Activated T-cell treated with anti-CD3 and anti-CD28 coated beads, Interleukin-2, amount 50 U/mL, for 4 hours (primary cell): ENCODE measurements around the gene RCOR1. TPM values are rescaled to one million over a fixed set of nuclear protein-coding genes. Genes with fewer than 3 reads are reported as not detected.
"Not testable (repeated sequence)": the region's sequence is repeated elsewhere in the genome, so short reads cannot be mapped to it uniquely, and the experiment has no call there.

Experiments used
- ATAC-seq, 2 donors: fragments of 200-7000 bp; cut with Tn5 transposase; one replicate each; pipeline ENCODE4 v1.10.0; 2021
- DNase-seq: peaks from one replicate; pipeline ENCODE4 v3.0.0-alpha.2; 2020
- H3K27me3 Mint-ChIP-seq: one replicate; pipeline ENCODE4 v1.8.0; 2021; ENCODE audit warnings: low read depth, mixed read lengths
- H3K36me3 Mint-ChIP-seq: one replicate; pipeline ENCODE4 v1.8.0; 2022; ENCODE audit warnings: mixed read lengths; ENCODE audit not compliant: insufficient read depth
- H3K4me1 Mint-ChIP-seq: one replicate; pipeline ENCODE4 v1.8.0; 2021; ENCODE audit warnings: low read depth, mixed read lengths
- H3K4me3 Mint-ChIP-seq: one replicate; pipeline ENCODE4 v1.8.0; 2021; ENCODE audit warnings: mild to moderate bottlenecking, moderate library complexity, mixed read lengths
- H3K9me3 Mint-ChIP-seq: one replicate; pipeline ENCODE4 v1.8.0; 2021; ENCODE audit warnings: mixed read lengths
- total RNA-seq, 3 donors: library from RNA; stranded (reverse); gene quantifications; one replicate each; pipeline ENCODE4 v1.2.1, GENCODE V29; 2021

The RCOR1 gene
- total RNA-seq, 3 donors from 2014 or later, result 12.5 to 14.7 (median 13.9) TPM

- no peaks in the 10 kb centered on the region for H3K27me3 Mint-ChIP-seq
- H3K9me3 Mint-ChIP-seq, result no peaks in the 10 kb centered on the region
- H3K4me1 Mint-ChIP-seq, result peaks cover 37% of the 10 kb centered on the region
- DNase-seq, result no peak
- peak overlapping the region; percentile 33 for H3K4me3 Mint-ChIP-seq
- peaks cover 7% of the 10 kb centered on the region for H3K36me3 Mint-ChIP-seq
- ATAC-seq, result no peak
These were observed 29.9 kb downstream of the RCOR1 start for GRCh38 chr14:102622262-102622885.

- H3K9me3 Mint-ChIP-seq, result no peaks in the 10 kb centered on the region
- DNase-seq (no peak), ATAC-seq (no peak)
- peaks cover 41% of the 10 kb centered on the region for H3K4me1 Mint-ChIP-seq
- H3K36me3 Mint-ChIP-seq, result peaks cover 6% of the 10 kb centered on the region
- no peak overlapping the region for H3K4me3 Mint-ChIP-seq
- H3K27me3 Mint-ChIP-seq, result no peaks in the 10 kb centered on the region
These were observed 32.2 kb downstream of the RCOR1 start for GRCh38 chr14:102624666-102625065.

- H3K4me1 Mint-ChIP-seq, result peaks cover 39% of the 10 kb centered on the region
- no peak overlapping the region for H3K4me3 Mint-ChIP-seq
- ATAC-seq (peak in 1 of 2 donors; percentile 38), DNase-seq (no peak)
- H3K27me3 Mint-ChIP-seq, result no peaks in the 10 kb centered on the region
- H3K36me3 Mint-ChIP-seq, result peaks cover 5% of the 10 kb centered on the region
- H3K9me3 Mint-ChIP-seq, result no peaks in the 10 kb centered on the region
These were observed 33.3 kb downstream of the RCOR1 start for GRCh38 chr14:102625564-102626296.

DNA sequence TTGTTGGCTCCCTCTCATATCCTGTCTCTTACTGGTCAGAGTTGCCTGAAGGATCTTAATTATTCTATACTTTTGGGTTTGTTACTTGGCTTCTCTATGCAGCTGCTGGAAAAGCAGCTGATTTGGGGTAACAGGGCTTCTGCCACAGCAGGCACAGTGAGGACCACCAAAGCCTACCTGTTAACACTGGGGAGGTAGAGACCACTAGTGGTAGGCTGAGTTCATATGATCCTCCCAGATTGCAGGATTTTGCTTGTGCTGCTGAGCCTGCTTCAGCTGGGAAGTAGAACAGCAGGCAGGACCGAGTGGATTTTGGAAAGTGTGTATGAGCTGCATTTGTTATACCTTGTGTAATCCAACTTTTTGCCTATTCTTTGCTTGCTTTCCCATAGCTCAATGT is 34.1 kb downstream of the RCOR1 start:
- H3K27me3 Mint-ChIP-seq, result no peaks in the 10 kb centered on the region
- H3K4me3 Mint-ChIP-seq, result no peak overlapping the region
- H3K4me1 Mint-ChIP-seq, result peaks cover 39% of the 10 kb centered on the region
- peaks cover 3% of the 10 kb centered on the region for H3K36me3 Mint-ChIP-seq
- ATAC-seq (no peak), DNase-seq (no peak)
- no peaks in the 10 kb centered on the region for H3K9me3 Mint-ChIP-seq

DNA sequence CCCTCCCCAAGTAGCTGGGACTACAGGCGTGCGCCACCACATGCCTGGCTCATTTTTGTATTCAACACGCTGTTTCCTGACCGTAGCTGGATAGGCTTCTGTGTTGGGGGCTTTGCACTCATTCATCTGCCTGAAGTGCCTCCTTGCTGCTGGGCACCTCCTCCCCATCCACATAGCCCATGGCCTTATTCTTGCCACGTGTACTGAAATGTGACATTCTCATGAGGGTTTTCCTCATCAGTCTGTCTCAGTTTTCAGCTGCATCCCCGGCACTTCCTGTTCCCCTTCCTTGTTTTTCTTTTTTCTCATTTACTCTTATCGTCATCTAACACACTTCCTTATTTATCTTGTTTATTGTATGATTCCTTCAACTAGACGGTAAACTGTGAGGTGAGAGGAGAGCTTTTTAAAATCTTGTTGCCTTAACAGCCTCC is 36.6 kb downstream of the RCOR1 start:
- H3K27me3 Mint-ChIP-seq, result no peaks in the 10 kb centered on the region
- H3K4me1 Mint-ChIP-seq, result peaks cover 31% of the 10 kb centered on the region

DNA sequence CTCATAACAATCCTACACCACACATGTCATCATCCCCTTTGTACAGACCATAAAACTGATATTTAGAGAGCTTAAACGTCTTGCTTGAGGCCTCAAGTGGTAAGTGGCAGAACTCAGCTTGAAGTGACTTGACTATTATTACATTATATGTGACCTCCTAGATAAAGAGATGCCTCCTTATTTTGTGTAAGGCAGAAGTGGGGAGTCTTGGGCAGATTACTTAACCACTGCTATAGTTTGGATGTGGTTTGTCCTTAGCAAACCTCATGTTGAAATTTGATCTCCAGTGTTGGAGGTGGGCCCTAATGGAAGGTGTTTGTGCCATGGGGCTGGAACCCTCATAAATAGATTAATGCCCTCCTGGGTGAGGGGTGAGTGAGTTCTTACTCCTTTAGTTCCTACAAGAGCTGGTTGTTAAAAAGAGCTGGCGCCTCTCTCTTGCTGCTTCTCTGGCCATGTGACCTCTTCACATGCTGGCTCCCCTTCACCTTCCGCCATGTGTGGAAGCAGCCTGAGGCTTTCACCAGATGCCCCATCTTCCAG is 37.4 kb downstream of the RCOR1 start:
- H3K9me3 Mint-ChIP-seq, result no peaks in the 10 kb centered on the region
- H3K4me1 Mint-ChIP-seq, result peaks cover 34% of the 10 kb centered on the region
- ATAC-seq (no peak), DNase-seq (no peak)
- H3K27me3 Mint-ChIP-seq, result no peaks in the 10 kb centered on the region
- no peak overlapping the region for H3K4me3 Mint-ChIP-seq
- H3K36me3 Mint-ChIP-seq, result peaks cover 3% of the 10 kb centered on the region

More for the DNA sequence above, 36.6 kb downstream of the RCOR1 start:
- Mint-ChIP-seq H3K4me3 (no peak overlapping the region), H3K9me3 (no peaks in the 10 kb centered on the region), H3K36me3 (peaks cover 3% of the 10 kb centered on the region)
- no peak for ATAC-seq
- DNase-seq, result no peak

GRCh38 chr14:102630405-102630804 is 38.0 kb downstream of the RCOR1 start:
- ATAC-seq (no peak), DNase-seq (no peak)
- Mint-ChIP-seq H3K4me3 (no peak overlapping the region), H3K36me3 (peaks cover 3% of the 10 kb centered on the region), H3K4me1 (peaks cover 34% of the 10 kb centered on the region), H3K27me3 (no peaks in the 10 kb centered on the region), H3K9me3 (no peaks in the 10 kb centered on the region)

GRCh38 chr14:102630881-102631280 is 38.4 kb downstream of the RCOR1 start:
- no peaks in the 10 kb centered on the region for H3K9me3 Mint-ChIP-seq
- ATAC-seq (no peak), DNase-seq (no peak)
- peaks cover 30% of the 10 kb centered on the region for H3K4me1 Mint-ChIP-seq
- no peaks in the 10 kb centered on the region for H3K27me3 Mint-ChIP-seq
- H3K36me3 Mint-ChIP-seq, result peaks cover 3% of the 10 kb centered on the region
- no peak overlapping the region for H3K4me3 Mint-ChIP-seq

- peaks cover 2% of the 10 kb centered on the region for H3K36me3 Mint-ChIP-seq
- H3K27me3 Mint-ChIP-seq, result no peaks in the 10 kb centered on the region
- H3K9me3 Mint-ChIP-seq, result no peaks in the 10 kb centered on the region
- no peak for DNase-seq
- no peak overlapping the region for H3K4me3 Mint-ChIP-seq
- peak in 1 of 2 donors; percentile 28 for ATAC-seq
- H3K4me1 Mint-ChIP-seq, result peaks cover 20% of the 10 kb centered on the region
These were observed 41.6 kb downstream of the RCOR1 start for GRCh38 chr14:102633906-102634595.

DNA sequence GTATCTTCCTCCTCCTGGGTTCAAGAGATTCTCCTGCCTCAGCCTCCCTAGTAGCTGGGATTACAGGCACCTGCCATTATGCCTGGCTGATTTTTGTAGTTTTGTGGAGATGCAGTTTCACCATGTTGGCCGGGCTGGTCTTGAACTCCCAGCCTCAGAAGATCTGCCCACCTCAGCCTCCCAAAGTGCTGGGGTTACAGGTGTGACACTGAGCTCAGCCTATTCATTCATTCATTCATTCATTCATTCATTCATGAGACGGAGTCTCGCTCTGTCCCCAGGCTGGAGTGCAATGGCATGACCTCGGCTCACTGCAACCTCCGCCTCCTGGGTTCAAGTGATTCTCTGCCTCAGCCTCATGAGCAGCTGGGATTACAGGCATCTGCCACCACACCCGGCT is 47.2 kb downstream of the RCOR1 start:
- H3K36me3 Mint-ChIP-seq, H3K27me3 Mint-ChIP-seq, DNase-seq, ATAC-seq, H3K4me3 Mint-ChIP-seq, H3K9me3 Mint-ChIP-seq: not testable (repeated sequence)
- peaks cover 32% of the 10 kb centered on the region for H3K4me1 Mint-ChIP-seq

- Mint-ChIP-seq H3K4me1 (peaks cover 55% of the 10 kb centered on the region), H3K9me3 (no peaks in the 10 kb centered on the region), H3K36me3 (no peaks in the 10 kb centered on the region), H3K27me3 (no peaks in the 10 kb centered on the region), H3K4me3 (no peak overlapping the region)
- ATAC-seq (no peak), DNase-seq (no peak)
These were observed 52.1 kb downstream of the RCOR1 start for GRCh38 chr14:102644523-102644922.

DNA sequence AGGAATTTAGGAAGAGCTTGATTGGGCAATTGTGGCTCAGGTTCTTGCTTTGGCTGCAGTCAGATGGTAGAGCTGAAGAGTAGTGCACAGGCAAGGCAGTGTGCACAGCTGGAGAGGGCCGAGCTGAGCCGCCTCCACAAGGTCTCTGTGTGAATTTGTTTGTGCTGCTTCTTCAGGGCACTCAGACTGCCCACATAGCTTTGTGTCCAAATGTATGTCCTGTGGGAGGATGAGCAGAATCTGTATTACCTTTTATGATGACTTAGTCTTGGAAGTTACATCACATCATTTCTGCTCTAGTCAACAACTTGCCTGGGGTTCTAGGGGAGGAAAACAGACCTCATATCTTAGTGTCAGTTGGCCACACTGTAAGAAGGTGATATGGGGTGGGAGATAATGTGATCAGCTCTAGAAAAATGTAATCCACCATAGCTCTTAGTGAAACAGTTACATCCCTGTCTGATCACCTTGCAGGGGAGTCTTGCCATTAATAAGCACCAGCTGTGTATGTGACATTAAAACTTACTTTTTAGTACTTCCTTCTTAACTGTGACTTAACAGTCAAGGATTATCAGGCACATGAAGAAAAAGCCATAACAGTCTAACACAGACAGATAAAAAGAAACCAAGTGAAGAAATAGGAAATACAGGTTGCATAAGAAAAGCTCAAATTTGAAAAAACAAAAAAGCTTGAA is 53.4 kb downstream of the RCOR1 start:
- no peak overlapping the region for H3K4me3 Mint-ChIP-seq
- H3K9me3 Mint-ChIP-seq, result no peaks in the 10 kb centered on the region
- DNase-seq (no peak), ATAC-seq (no peak)
- H3K4me1 Mint-ChIP-seq, result peaks cover 59% of the 10 kb centered on the region
- H3K36me3 Mint-ChIP-seq, result no peaks in the 10 kb centered on the region
- H3K27me3 Mint-ChIP-seq, result no peaks in the 10 kb centered on the region

DNA sequence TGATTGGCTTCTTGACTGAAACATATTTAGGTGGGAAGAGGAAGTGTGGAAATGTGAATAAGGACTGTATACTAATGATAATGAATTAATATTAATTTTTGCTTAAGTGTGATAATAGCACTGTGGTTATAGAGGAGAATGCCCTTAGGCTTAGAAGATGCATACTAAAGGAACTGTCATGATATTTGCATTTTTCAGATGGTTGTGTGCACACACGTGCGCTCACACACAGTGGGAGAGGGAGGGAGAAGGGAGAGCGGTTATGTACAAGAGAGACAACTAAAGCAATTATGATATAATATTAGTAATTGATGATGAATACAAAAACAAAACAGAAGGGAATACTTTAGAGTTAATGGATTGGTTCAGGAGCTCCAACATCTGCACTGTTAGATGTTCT is 54.2 kb downstream of the RCOR1 start:
- Mint-ChIP-seq H3K36me3 (no peaks in the 10 kb centered on the region), H3K9me3 (no peaks in the 10 kb centered on the region), H3K4me3 (no peak overlapping the region), H3K27me3 (no peaks in the 10 kb centered on the region), H3K4me1 (peaks cover 60% of the 10 kb centered on the region)
- ATAC-seq, result no peak
- no peak for DNase-seq

DNA sequence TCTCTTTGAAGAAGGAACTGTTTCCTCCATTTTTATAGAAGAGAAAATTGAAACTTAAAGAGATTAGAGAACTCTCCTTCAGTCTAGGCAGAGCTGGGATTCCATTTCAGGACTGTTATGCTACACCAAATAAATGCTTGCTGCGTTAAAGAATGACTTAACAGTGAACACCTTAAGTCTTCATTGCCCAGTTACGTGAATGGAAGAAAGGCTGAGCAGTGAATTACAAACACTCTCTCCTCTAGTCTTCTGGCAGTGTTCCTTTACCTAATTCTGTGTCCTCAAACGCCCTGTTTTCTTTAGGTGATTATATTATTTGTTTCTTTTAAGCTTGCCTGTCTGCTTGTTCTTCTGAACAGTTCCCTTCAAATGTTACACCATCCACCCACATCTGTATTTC is 59.7 kb downstream of the RCOR1 start:
- peaks cover 4% of the 10 kb centered on the region for H3K36me3 Mint-ChIP-seq
- H3K4me3 Mint-ChIP-seq, result no peak overlapping the region

More for the DNA sequence above, 59.7 kb downstream of the RCOR1 start:
- peaks cover 30% of the 10 kb centered on the region for H3K4me1 Mint-ChIP-seq
- no peak for DNase-seq
- H3K27me3 Mint-ChIP-seq, result no peaks in the 10 kb centered on the region
- H3K9me3 Mint-ChIP-seq, result peaks cover 5% of the 10 kb centered on the region
- ATAC-seq, result no peak
